Glutamatergic neuron (in vitro differentiated cells): ENCODE data around the gene OR2M2. TPM values are rescaled to one million over a fixed set of nuclear protein-coding genes. Genes with fewer than 3 reads are reported as not detected.

Experiments used
- DNase-seq: peaks from one replicate; pipeline ENCODE4 v3.0.0; 2022
- H3K27ac Mint-ChIP-seq: one replicate; pipeline ENCODE4 v1.8.0; 2020; ENCODE audit warnings: mild to moderate bottlenecking, mixed read lengths, inconsistent platforms; ENCODE audit not compliant: unreplicated experiment
- H3K27me3 Mint-ChIP-seq: one replicate; pipeline ENCODE4 v1.8.0; 2020; ENCODE audit warnings: mild to moderate bottlenecking, moderate library complexity, mixed read lengths, inconsistent platforms; ENCODE audit not compliant: unreplicated experiment
- H3K36me3 Mint-ChIP-seq: one replicate; pipeline ENCODE4 v1.8.0; 2020; ENCODE audit warnings: mild to moderate bottlenecking, mixed read lengths, inconsistent platforms; ENCODE audit not compliant: unreplicated experiment
- H3K4me1 Mint-ChIP-seq: one replicate; pipeline ENCODE4 v1.8.0; 2020; ENCODE audit warnings: mild to moderate bottlenecking, low read depth, mixed read lengths, inconsistent platforms; ENCODE audit not compliant: unreplicated experiment
- H3K4me3 Mint-ChIP-seq: one replicate; pipeline ENCODE4 v1.8.0; 2020; ENCODE audit warnings: mild to moderate bottlenecking, mixed read lengths, inconsistent platforms; ENCODE audit not compliant: unreplicated experiment
- H3K9me3 Mint-ChIP-seq: one replicate; pipeline ENCODE4 v1.8.0; 2020; ENCODE audit warnings: mild to moderate bottlenecking, moderate library complexity, mixed read lengths, inconsistent platforms; ENCODE audit not compliant: unreplicated experiment
- CTCF ChIP-seq: fragments of 200-600 bp; sonication (generic); IDR thresholded peaks from one replicate; pipeline ENCODE4 v1.5.0; 2021; ENCODE audit not compliant: partially characterized antibody, unreplicated experiment
- long read RNA-seq: library from polyadenylated mRNA; unstranded; transcript quantifications from one replicate; pipeline ENCODE4 v2.0.0, GENCODE V29; 2020; ENCODE audit not compliant: unreplicated experiment
- total RNA-seq: library from RNA; stranded (reverse); fragmentation: NEBNext Ultra II Directional; extraction: Animal tissue kit (Norgen Biotek cat#: 25700); gene quantifications from one replicate; pipeline ENCODE4 v1.2.1, GENCODE V29; 2021; ENCODE audit not compliant: unreplicated experiment

Gene OR2M2
- not detected for total RNA-seq
- long read RNA-seq = 0 reads

- no peaks in the 10 kb centered on the region for H3K27me3 Mint-ChIP-seq
- H3K9me3 Mint-ChIP-seq = peaks cover 1% of the 10 kb centered on the region
- no peaks in the 10 kb centered on the region for H3K36me3 Mint-ChIP-seq
- no peak within 1 kb of the TSS for H3K27ac Mint-ChIP-seq
- TF ChIP-seq CTCF = no peak
- H3K4me3 Mint-ChIP-seq = no peak within 1 kb of the TSS
- DNase-seq = no peak
- no peaks in the 10 kb centered on the region for H3K4me1 Mint-ChIP-seq
Observed at GRCh38 chr1:248174521-248174920, at the start of gene OR2M2. OR2M2 (plus strand) TSS chr1:248174821; CDS start chr1:248179986, 5,165 bp downstream.

- no peak overlapping the region for H3K4me3 Mint-ChIP-seq
- no peak for DNase-seq
- H3K27ac Mint-ChIP-seq = no peak overlapping the region
- H3K4me1 Mint-ChIP-seq = no peaks in the 10 kb centered on the region
- H3K9me3 Mint-ChIP-seq = peaks cover 18% of the 10 kb centered on the region
- TF ChIP-seq CTCF = no peak
- peaks cover 1% of the 10 kb centered on the region for H3K36me3 Mint-ChIP-seq
- H3K27me3 Mint-ChIP-seq = no peaks in the 10 kb centered on the region
Observed at GRCh38 chr1:248127653-248128052, 47.0 kb upstream of the OR2M2 start.

- Mint-ChIP-seq H3K4me1 (no peaks in the 10 kb centered on the region), H3K27ac (no peak overlapping the region), H3K9me3 (peaks cover 19% of the 10 kb centered on the region), H3K27me3 (no peaks in the 10 kb centered on the region), H3K36me3 (no peaks in the 10 kb centered on the region), H3K4me3 (no peak overlapping the region)
- DNase-seq = no peak
- TF ChIP-seq CTCF = no peak
Observed at GRCh38 chr1:248136811-248137210, 37.8 kb upstream of the OR2M2 start.

- Mint-ChIP-seq H3K9me3 (peaks cover 5% of the 10 kb centered on the region), H3K4me3 (no peak overlapping the region), H3K27ac (no peak overlapping the region), H3K36me3 (no peaks in the 10 kb centered on the region), H3K27me3 (peaks cover 1% of the 10 kb centered on the region), H3K4me1 (no peaks in the 10 kb centered on the region)
- no peak for DNase-seq
- TF ChIP-seq CTCF = no peak
Observed at GRCh38 chr1:248140846-248141245, 33.8 kb upstream of the OR2M2 start.

- H3K27me3 Mint-ChIP-seq = peaks cover 3% of the 10 kb centered on the region
- TF ChIP-seq CTCF = no peak
- peaks cover 7% of the 10 kb centered on the region for H3K9me3 Mint-ChIP-seq
- no peaks in the 10 kb centered on the region for H3K4me1 Mint-ChIP-seq
- H3K36me3 Mint-ChIP-seq = no peaks in the 10 kb centered on the region
- no peak overlapping the region for H3K27ac Mint-ChIP-seq
- no peak overlapping the region for H3K4me3 Mint-ChIP-seq
- DNase-seq = no peak
Observed at GRCh38 chr1:248143311-248143710, 31.3 kb upstream of the OR2M2 start.
